Lower leg skin (tissue), 3 donors: ENCODE measurements around the gene SCYGR3.

Experiments used
- CTCF ChIP-seq, 3 donors: fragments of 450-650 bp; IDR thresholded peaks; one replicate each; pipeline ENCODE4 v1.5.1; 2016; ENCODE audit warnings: antibody characterized with exemption in 3 of 3, mild to moderate bottlenecking in 3 of 3, moderate library complexity in 2 of 3
- POLR2A ChIP-seq, 2 donors: fragments of 450-650 bp; IDR thresholded peaks; one replicate each; pipeline ENCODE4 v1.6.1; 2016 to 2017; ENCODE audit warnings: antibody characterized with exemption in 2 of 2, mild to moderate bottlenecking in 1 of 2, moderate library complexity in 1 of 2

- TF ChIP-seq POLR2A (IDR thresholded peaks at IDR 0.05) = no peak
- no peak for TF ChIP-seq CTCF (IDR thresholded peaks at IDR 0.05)
Measured at GRCh38 chr2:227613272-227613660, 1.4 kb downstream of the SCYGR3 start.
